Measurements from ENCODE around the gene DCC. TPM values are rescaled to one million over a fixed set of nuclear protein-coding genes. Genes with fewer than 3 reads are reported as not detected.

DCC gene
- total and polyA plus RNA-seq, 7 experiments from 2014 or later: not detected

GRCh38 chr18:53224128-53224778 lies 884.3 kb downstream of the DCC start:
- Mint-ChIP-seq H3K27me3 (no peaks in the 10 kb centered on the region), H3K4me3 (no peak overlapping the region), H3K9me3 (peaks cover 0 to 7% (median 0%) of the 10 kb centered on the region in 11 donors), H3K4me1 (no peaks in the 10 kb centered on the region), H3K36me3 (no peaks in the 10 kb centered on the region), H3K27ac (no peak overlapping the region)
- Histone ChIP-seq H3K4me1 (ENCODE audit: control insufficient read depth in 2 of 2, insufficient read depth in 2 of 2, low read length in 2 of 2) (no peaks in the 10 kb centered on the region), H3K9me3 (ENCODE audit: control insufficient read depth in 2 of 3, low read length in 3 of 3) (no peaks in the 10 kb centered on the region), H3K36me3 (ENCODE audit: control insufficient read depth in 2 of 3, insufficient read depth in 3 of 3, low read length in 3 of 3) (no peaks in the 10 kb centered on the region), H3K27ac (ENCODE audit: low read depth, low read length) (no peak overlapping the region), H3K4me3 (ENCODE audit: low read length) (no peak overlapping the region), H3K27me3 (ENCODE audit: control insufficient read depth in 2 of 2, insufficient read depth in 2 of 2, low read length in 2 of 2) (no peaks in the 10 kb centered on the region)
- ATAC-seq (no peak), DNase-seq (no peak)
- intact Hi-C loops (cut with micrococcal nuclease): no loop called here
- CTCF ChIA-PET: no interaction called here
- POLR2A ChIA-PET: no interaction called here

- H3K4me3 ChIP-seq (ENCODE audit: low read length): no peak overlapping the region
- Mint-ChIP-seq H3K4me1 (no peaks in the 10 kb centered on the region), H3K9me3 (no peaks in the 10 kb centered on the region), H3K27me3 (no peaks in the 10 kb centered on the region), H3K4me3 (no peak overlapping the region), H3K36me3 (no peaks in the 10 kb centered on the region), H3K27ac (no peak overlapping the region)
- intact Hi-C loops (cut with micrococcal nuclease): no loop called here
- no peak for DNase-seq
- no peak for ATAC-seq
- CTCF ChIA-PET: no interaction called here
- no peaks in the 10 kb centered on the region for H3K4me1 ChIP-seq (ENCODE audit: control insufficient read depth in 2 of 2, insufficient read depth in 2 of 2, low read length in 2 of 2)
- H3K27me3 ChIP-seq (ENCODE audit: control insufficient read depth in 2 of 2, insufficient read depth in 2 of 2, low read length in 2 of 2): no peaks in the 10 kb centered on the region
- no peaks in the 10 kb centered on the region for H3K36me3 ChIP-seq (ENCODE audit: control insufficient read depth in 2 of 3, insufficient read depth in 3 of 3, low read length in 3 of 3)
- POLR2A ChIA-PET: no interaction called here
- H3K27ac ChIP-seq (ENCODE audit: low read depth, low read length): no peak overlapping the region
- H3K9me3 ChIP-seq (ENCODE audit: control insufficient read depth in 2 of 3, low read length in 3 of 3): no peaks in the 10 kb centered on the region
Measured at GRCh38 chr18:53225567-53226325, 885.7 kb downstream of the DCC start.

DNA sequence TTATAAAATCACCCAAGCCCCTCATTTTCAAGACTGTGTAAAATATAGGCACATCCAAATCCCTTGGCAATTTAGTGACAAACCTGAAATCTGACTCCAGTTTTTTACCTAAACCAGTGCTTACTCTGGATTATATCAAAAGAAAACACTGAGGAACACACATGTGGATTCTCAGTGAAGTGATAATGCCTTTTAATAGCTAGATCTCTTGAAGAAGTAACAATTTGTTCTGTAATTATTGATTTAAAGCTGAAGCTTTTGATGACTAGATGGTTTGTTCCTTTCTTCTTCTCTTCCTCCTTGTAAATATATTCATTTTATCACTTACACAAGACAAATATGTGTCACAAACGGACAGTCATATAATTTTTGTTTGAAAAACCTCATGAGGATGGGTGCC lies 894.6 kb downstream of the DCC start:
- Histone ChIP-seq H3K4me3 (ENCODE audit: low read length) (no peak overlapping the region), H3K27ac (ENCODE audit: low read depth, low read length) (no peak overlapping the region), H3K4me1 (ENCODE audit: control insufficient read depth in 2 of 2, insufficient read depth in 2 of 2, low read length in 2 of 2) (no peaks in the 10 kb centered on the region), H3K9me3 (ENCODE audit: control insufficient read depth in 2 of 3, low read length in 3 of 3) (no peaks in the 10 kb centered on the region), H3K27me3 (ENCODE audit: control insufficient read depth in 2 of 2, insufficient read depth in 2 of 2, low read length in 2 of 2) (no peaks in the 10 kb centered on the region), H3K36me3 (ENCODE audit: control insufficient read depth in 2 of 3, insufficient read depth in 3 of 3, low read length in 3 of 3) (no peaks in the 10 kb centered on the region)
- POLR2A ChIA-PET: no interaction called here
- CTCF ChIA-PET: no interaction called here
- ATAC-seq (no peak), DNase-seq (no peak)
- no peak overlapping the region for H3K4me3 Mint-ChIP-seq
- H3K27me3 Mint-ChIP-seq: no peaks in the 10 kb centered on the region
- no peaks in the 10 kb centered on the region for H3K36me3 Mint-ChIP-seq
- intact Hi-C loops (cut with micrococcal nuclease): no loop called here
- H3K9me3 Mint-ChIP-seq: peaks cover 0 to 18% (median 2%) of the 10 kb centered on the region in 11 donors
- no peak overlapping the region for H3K27ac Mint-ChIP-seq
- H3K4me1 Mint-ChIP-seq: no peaks in the 10 kb centered on the region

DNA sequence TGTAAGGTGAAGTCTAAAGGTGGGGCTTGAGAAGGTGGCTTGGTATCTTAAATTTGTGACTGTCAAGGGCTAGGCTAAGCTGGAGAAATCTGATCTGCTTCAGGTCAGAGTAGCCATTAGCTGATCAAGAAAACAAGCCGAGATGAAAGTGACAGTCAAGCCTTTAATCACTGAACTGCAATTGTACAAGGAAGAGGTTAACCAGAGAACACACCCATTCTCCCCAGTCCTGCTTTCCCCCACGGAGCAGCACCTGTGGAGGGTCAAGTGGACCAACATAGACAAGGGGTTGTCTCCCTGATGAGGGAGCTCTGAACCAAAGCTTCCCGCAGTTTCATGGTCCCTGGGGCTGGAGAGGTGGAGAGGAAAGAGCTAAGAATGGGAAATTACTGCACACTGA lies 901.2 kb downstream of the DCC start:
- no peak for ATAC-seq
- no peaks in the 10 kb centered on the region for H3K36me3 ChIP-seq (ENCODE audit: control insufficient read depth in 2 of 3, insufficient read depth in 3 of 3, low read length in 3 of 3)
- H3K4me3 Mint-ChIP-seq: no peak overlapping the region
- H3K4me1 ChIP-seq (ENCODE audit: control insufficient read depth in 2 of 2, insufficient read depth in 2 of 2, low read length in 2 of 2): no peaks in the 10 kb centered on the region
- H3K9me3 ChIP-seq (ENCODE audit: control insufficient read depth in 2 of 3, low read length in 3 of 3): no peaks in the 10 kb centered on the region
- no peak overlapping the region for H3K4me3 ChIP-seq (ENCODE audit: low read length)
- no peaks in the 10 kb centered on the region for H3K27me3 ChIP-seq (ENCODE audit: control insufficient read depth in 2 of 2, insufficient read depth in 2 of 2, low read length in 2 of 2)
- DNase-seq: no peak
- no peaks in the 10 kb centered on the region for H3K36me3 Mint-ChIP-seq
- intact Hi-C loops (cut with micrococcal nuclease): no loop called here
- H3K9me3 Mint-ChIP-seq: peaks cover 0 to 13% (median 6%) of the 10 kb centered on the region in 11 donors
- no peaks in the 10 kb centered on the region for H3K27me3 Mint-ChIP-seq
- ChIA-PET CTCF (no interaction called here), POLR2A (no interaction called here)
- no peaks in the 10 kb centered on the region for H3K4me1 Mint-ChIP-seq
- H3K27ac Mint-ChIP-seq: no peak overlapping the region
- H3K27ac ChIP-seq (ENCODE audit: low read depth, low read length): no peak overlapping the region

DNA sequence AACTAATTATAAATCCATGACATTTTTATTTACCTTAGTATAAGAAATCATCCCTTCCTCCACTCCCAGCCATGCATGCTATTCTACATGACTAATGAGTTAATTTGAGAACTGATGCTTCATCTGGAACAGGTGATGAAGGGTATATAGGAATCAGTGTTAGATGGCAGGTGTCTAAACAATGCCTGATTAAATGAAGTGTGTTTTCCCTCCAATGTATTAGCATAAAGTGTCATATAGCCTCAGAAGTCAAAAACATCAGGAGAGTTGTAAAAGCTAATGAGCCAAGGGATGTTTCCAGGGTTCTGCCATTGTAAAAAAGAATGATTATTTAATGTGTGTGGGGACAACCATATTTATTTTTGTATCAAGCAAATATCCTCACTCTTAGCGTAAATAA lies 913.8 kb downstream of the DCC start:
- ChIA-PET CTCF (no interaction called here), POLR2A (no interaction called here)
- no peaks in the 10 kb centered on the region for H3K4me1 ChIP-seq (ENCODE audit: control insufficient read depth in 2 of 2, insufficient read depth in 2 of 2, low read length in 2 of 2)
- no peak overlapping the region for H3K4me3 ChIP-seq (ENCODE audit: low read length)
- no peak overlapping the region for H3K4me3 Mint-ChIP-seq
- intact Hi-C loops (cut with micrococcal nuclease): no loop called here
- ATAC-seq (no peak), DNase-seq (no peak)
- H3K27me3 ChIP-seq (ENCODE audit: control insufficient read depth in 2 of 2, insufficient read depth in 2 of 2, low read length in 2 of 2): no peaks in the 10 kb centered on the region
- peaks cover 0 to 3% (median 0%) of the 10 kb centered on the region in 3 experiments for H3K9me3 ChIP-seq (ENCODE audit: control insufficient read depth in 2 of 3, low read length in 3 of 3)
- H3K36me3 Mint-ChIP-seq: no peaks in the 10 kb centered on the region
- peaks cover 2 to 19% (median 8%) of the 10 kb centered on the region in 11 donors for H3K9me3 Mint-ChIP-seq
- H3K4me1 Mint-ChIP-seq: no peaks in the 10 kb centered on the region
- H3K27ac Mint-ChIP-seq: no peak overlapping the region
- no peaks in the 10 kb centered on the region for H3K36me3 ChIP-seq (ENCODE audit: control insufficient read depth in 2 of 3, insufficient read depth in 3 of 3, low read length in 3 of 3)
- no peak overlapping the region for H3K27ac ChIP-seq (ENCODE audit: low read depth, low read length)
- no peaks in the 10 kb centered on the region for H3K27me3 Mint-ChIP-seq

DNA sequence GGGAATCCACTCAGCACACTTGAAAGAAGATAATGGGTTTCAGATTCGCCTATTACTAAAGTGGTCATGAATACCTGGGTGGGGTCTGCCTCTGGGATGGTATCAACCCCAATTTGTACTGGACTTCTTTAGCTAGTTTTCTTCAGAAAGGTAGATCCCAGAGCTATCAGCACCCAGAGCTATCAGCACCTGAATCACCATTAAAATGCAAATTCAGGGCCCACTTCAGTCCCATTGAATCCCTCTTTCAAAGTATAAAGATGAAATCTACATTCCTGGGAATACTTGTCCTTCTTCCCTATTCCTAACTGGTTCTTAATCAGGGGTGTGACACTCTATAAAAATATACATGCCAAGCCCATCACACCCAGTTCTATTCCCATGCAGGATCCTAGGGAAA lies 914.3 kb downstream of the DCC start:
- no peaks in the 10 kb centered on the region for H3K4me1 Mint-ChIP-seq
- H3K4me1 ChIP-seq (ENCODE audit: control insufficient read depth in 2 of 2, insufficient read depth in 2 of 2, low read length in 2 of 2): no peaks in the 10 kb centered on the region
- H3K4me3 ChIP-seq (ENCODE audit: low read length): no peak overlapping the region
- ChIA-PET POLR2A (no interaction called here), CTCF (no interaction called here)
- no peak overlapping the region for H3K27ac ChIP-seq (ENCODE audit: low read depth, low read length)
- peaks cover 0 to 3% (median 0%) of the 10 kb centered on the region in 3 experiments for H3K9me3 ChIP-seq (ENCODE audit: control insufficient read depth in 2 of 3, low read length in 3 of 3)
- no peak for DNase-seq
- intact Hi-C loops (cut with micrococcal nuclease): no loop called here
- H3K36me3 Mint-ChIP-seq: no peaks in the 10 kb centered on the region
- H3K27me3 ChIP-seq (ENCODE audit: control insufficient read depth in 2 of 2, insufficient read depth in 2 of 2, low read length in 2 of 2): no peaks in the 10 kb centered on the region
- no peak for ATAC-seq
- H3K27me3 Mint-ChIP-seq: no peaks in the 10 kb centered on the region
- H3K27ac Mint-ChIP-seq: no peak overlapping the region
- no peaks in the 10 kb centered on the region for H3K36me3 ChIP-seq (ENCODE audit: control insufficient read depth in 2 of 3, insufficient read depth in 3 of 3, low read length in 3 of 3)
- H3K9me3 Mint-ChIP-seq: peaks cover 2 to 20% (median 8%) of the 10 kb centered on the region in 11 donors
- H3K4me3 Mint-ChIP-seq: no peak overlapping the region

GRCh38 chr18:53261241-53261640 lies 921.2 kb downstream of the DCC start:
- CTCF ChIA-PET: no interaction called here
- Mint-ChIP-seq H3K4me3 (no peak overlapping the region), H3K27ac (no peak overlapping the region), H3K27me3 (no peaks in the 10 kb centered on the region), H3K4me1 (no peaks in the 10 kb centered on the region), H3K36me3 (no peaks in the 10 kb centered on the region), H3K9me3 (peaks cover 0 to 30% (median 7%) of the 10 kb centered on the region in 11 donors)
- DNase-seq: no peak
- ATAC-seq: no peak
- POLR2A ChIA-PET: interaction anchor here (0.6 kb wide), 1 partner anchor 13 kb away, joined by 3 read pairs; no protein-coding TSS in a partner anchor
- Histone ChIP-seq H3K9me3 (ENCODE audit: control insufficient read depth in 2 of 3, low read length in 3 of 3) (peaks cover 0 to 3% (median 0%) of the 10 kb centered on the region in 3 experiments), H3K27me3 (ENCODE audit: control insufficient read depth in 2 of 2, insufficient read depth in 2 of 2, low read length in 2 of 2) (no peaks in the 10 kb centered on the region), H3K27ac (ENCODE audit: low read depth, low read length) (no peak overlapping the region), H3K4me3 (ENCODE audit: low read length) (no peak overlapping the region), H3K4me1 (ENCODE audit: control insufficient read depth in 2 of 2, insufficient read depth in 2 of 2, low read length in 2 of 2) (no peaks in the 10 kb centered on the region), H3K36me3 (ENCODE audit: control insufficient read depth in 2 of 3, insufficient read depth in 3 of 3, low read length in 3 of 3) (no peaks in the 10 kb centered on the region)
- intact Hi-C loops (cut with micrococcal nuclease): no loop called here

All from naive thymus-derived CD4-positive, alpha-beta T cell (primary cell).